Bronchial epithelial cell (primary cell): ENCODE data around the gene PMEPA1. TPM values are rescaled to one million over a fixed set of nuclear protein-coding genes. Genes with fewer than 3 reads are reported as not detected.
A peak's percentile ranks its signal among the peaks of the same experiment; 100 is the strongest.

Experiments used
- DNase-seq: peaks from one replicate; pipeline ENCODE4 v3.0.0-alpha.2; 2010; ENCODE audit warnings: low read depth
- FAIRE-seq: peaks from 2 replicates; lab custom pipeline; 2011; peaks lifted over from hg19 to GRCh38; lab: Jason Lieb, UNC
- H3K27me3 ChIP-seq: 2 replicates; pipeline ENCODE4 v1.5.1; 2011; ENCODE audit warnings: low read length; ENCODE audit not compliant: control insufficient read depth, insufficient read depth
- H3K36me3 ChIP-seq: 2 replicates; pipeline ENCODE4 v1.5.1; 2011; ENCODE audit warnings: low read length; ENCODE audit not compliant: control insufficient read depth, insufficient read depth
- H3K4me3 ChIP-seq: 2 replicates; pipeline ENCODE4 v1.5.1; 2011; ENCODE audit warnings: mild to moderate bottlenecking, low read depth, low read length, control low read depth
- total RNA-seq: library from RNA; depleted of rRNA; stranded (reverse); fragments of >200 nt; gene quantifications from 2 replicates; pipeline ENCODE4 v1.2.1, GENCODE V29; 2014
- TF ChIP-seq, protein P1 (sequence below): IDR thresholded peaks from 2 replicates; pipeline ENCODE4 v1.5.1; 2011; ENCODE audit warnings: mild to moderate bottlenecking, moderate library complexity, low read length, control low read depth, inconsistent platforms; ENCODE audit not compliant: insufficient read depth, severe bottlenecking

The PMEPA1 gene
- total RNA-seq, 1 donor from 2014 or later = 51.1 TPM

DNA sequence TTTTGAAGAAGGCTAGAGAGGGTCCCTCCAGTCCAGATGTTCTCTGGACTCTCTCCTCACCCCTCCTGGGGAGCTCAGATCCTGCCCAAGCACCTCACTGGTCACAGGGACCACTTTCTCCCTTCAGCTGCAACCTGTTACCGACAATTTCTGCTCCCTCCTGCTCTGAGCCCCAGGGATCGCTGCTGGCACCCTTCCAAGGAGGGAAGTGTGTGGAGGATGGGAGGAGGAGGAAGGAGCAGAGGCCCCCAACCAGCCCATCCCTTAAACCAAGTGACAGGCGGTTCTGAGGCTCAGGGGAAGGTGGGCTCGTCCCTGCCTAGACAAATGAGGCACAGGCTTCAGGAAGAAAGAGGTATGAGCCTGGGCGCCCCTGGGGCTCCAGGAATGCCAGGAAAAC, 13.9 kb downstream of the PMEPA1 start:
- Histone ChIP-seq H3K36me3 (peaks cover 1% of the 10 kb centered on the region), H3K27me3 (no peaks in the 10 kb centered on the region), H3K4me3 (no peak overlapping the region)
- no peak for DNase-seq
- TF ChIP-seq, protein P1, sequence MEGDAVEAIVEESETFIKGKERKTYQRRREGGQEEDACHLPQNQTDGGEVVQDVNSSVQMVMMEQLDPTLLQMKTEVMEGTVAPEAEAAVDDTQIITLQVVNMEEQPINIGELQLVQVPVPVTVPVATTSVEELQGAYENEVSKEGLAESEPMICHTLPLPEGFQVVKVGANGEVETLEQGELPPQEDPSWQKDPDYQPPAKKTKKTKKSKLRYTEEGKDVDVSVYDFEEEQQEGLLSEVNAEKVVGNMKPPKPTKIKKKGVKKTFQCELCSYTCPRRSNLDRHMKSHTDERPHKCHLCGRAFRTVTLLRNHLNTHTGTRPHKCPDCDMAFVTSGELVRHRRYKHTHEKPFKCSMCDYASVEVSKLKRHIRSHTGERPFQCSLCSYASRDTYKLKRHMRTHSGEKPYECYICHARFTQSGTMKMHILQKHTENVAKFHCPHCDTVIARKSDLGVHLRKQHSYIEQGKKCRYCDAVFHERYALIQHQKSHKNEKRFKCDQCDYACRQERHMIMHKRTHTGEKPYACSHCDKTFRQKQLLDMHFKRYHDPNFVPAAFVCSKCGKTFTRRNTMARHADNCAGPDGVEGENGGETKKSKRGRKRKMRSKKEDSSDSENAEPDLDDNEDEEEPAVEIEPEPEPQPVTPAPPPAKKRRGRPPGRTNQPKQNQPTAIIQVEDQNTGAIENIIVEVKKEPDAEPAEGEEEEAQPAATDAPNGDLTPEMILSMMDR = no peak
- no peak for FAIRE-seq

DNA sequence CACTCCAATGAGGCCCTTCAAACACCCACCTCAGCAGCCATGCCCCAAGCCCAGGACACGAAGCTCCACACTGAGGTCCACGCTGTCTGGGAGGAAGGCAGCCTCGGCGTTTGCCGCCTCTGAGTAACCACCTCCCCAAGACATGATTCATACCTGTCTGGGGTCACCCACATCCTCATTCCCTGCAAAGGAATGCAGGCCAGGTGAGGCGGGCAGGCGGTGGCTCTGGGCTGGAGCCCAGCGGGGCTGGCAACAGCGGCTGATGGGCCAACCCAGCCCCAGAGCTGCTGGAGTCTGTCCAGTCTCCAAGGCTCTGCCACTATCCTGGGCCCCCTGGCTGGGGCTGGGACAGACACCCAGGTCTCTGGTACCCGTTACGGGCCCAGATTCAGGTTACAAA, 14.8 kb downstream of the PMEPA1 start:
- H3K4me3 ChIP-seq = no peak overlapping the region
- TF ChIP-seq, protein P1 = no peak
- DNase-seq (peak; percentile 94), FAIRE-seq (peak; percentile 96)
- H3K27me3 ChIP-seq = no peaks in the 10 kb centered on the region
- H3K36me3 ChIP-seq = peaks cover 2% of the 10 kb centered on the region

- Histone ChIP-seq H3K4me3 (no peak overlapping the region), H3K27me3 (no peaks in the 10 kb centered on the region), H3K36me3 (peaks cover 2% of the 10 kb centered on the region)
- FAIRE-seq = no peak
- no peak for DNase-seq
- TF ChIP-seq, protein P1 = no peak
These were observed 15.3 kb downstream of the PMEPA1 start for GRCh38 chr20:57694481-57694880.

DNA sequence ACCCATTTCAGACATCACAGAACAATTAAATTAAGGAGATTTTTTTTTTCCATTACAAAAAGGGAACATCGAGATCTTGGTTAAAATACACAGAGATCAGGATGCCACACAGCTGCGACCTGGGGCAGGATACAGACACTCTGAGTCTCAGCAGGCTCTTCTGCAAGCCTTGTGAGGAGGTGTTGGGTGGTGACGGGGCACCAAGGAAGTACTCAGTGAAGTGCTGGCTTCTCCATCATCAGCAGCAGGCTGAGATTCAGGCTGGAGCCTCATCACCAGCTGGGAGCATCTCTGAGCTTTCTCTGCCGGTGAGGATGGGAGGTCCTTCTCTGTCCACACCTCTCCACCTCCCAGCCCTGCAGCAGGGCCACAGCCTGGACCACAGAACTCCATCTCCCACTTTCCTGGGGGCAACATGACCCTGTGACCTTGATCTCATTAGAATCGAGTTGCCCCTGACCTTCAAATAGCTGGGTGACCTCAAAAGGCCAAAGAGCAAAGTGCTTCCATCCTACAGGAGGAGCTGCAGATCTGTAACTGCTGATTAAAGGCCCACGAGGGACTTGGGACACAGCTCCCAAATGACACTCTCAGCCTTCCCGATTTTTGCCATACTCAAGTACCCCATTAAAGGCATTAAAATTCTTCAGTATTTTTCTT, 16.0 kb downstream of the PMEPA1 start:
- TF ChIP-seq, protein P1 = no peak
- Histone ChIP-seq H3K27me3 (no peaks in the 10 kb centered on the region), H3K36me3 (peaks cover 2% of the 10 kb centered on the region), H3K4me3 (no peak overlapping the region)
- DNase-seq (no peak), FAIRE-seq (no peak)

- H3K27me3 ChIP-seq = no peaks in the 10 kb centered on the region
- H3K36me3 ChIP-seq = peaks cover 3% of the 10 kb centered on the region
- DNase-seq (peak; percentile 97), FAIRE-seq (peak; percentile 66)
- H3K4me3 ChIP-seq = no peak overlapping the region
- TF ChIP-seq, protein P1 = peak; percentile 68
These were observed 16.7 kb downstream of the PMEPA1 start for GRCh38 chr20:57693002-57693582.

GRCh38 chr20:57692393-57692792, 17.4 kb downstream of the PMEPA1 start:
- FAIRE-seq (no peak), DNase-seq (no peak)
- no peaks in the 10 kb centered on the region for H3K27me3 ChIP-seq
- TF ChIP-seq, protein P1 = no peak
- peaks cover 3% of the 10 kb centered on the region for H3K36me3 ChIP-seq
- H3K4me3 ChIP-seq = no peak overlapping the region
